Activated T-cell treated with anti-CD3 and anti-CD28 coated beads, Interleukin-2, amount 50 U/mL, for 24 hours (primary cell): Measurements from ENCODE around the gene B3GNT9.
A peak's percentile ranks its signal among the peaks of the same experiment; 100 is the strongest.
"Not testable (repeated sequence)": the region's sequence is repeated elsewhere in the genome, so short reads cannot be mapped to it uniquely, and the experiment has no call there.

ENCODE experiments used
- DNase-seq: peaks from one replicate; pipeline ENCODE4 v3.0.0-alpha.2; 2020
- H3K27ac Mint-ChIP-seq: 2 replicates; pipeline ENCODE4 v1.8.0; 2020; ENCODE audit warnings: mild to moderate bottlenecking, mixed read lengths
- H3K27me3 Mint-ChIP-seq: 2 replicates; pipeline ENCODE4 v1.8.0; 2020; ENCODE audit warnings: mixed read lengths
- H3K36me3 Mint-ChIP-seq: 2 replicates; pipeline ENCODE4 v1.8.0; 2020; ENCODE audit warnings: low read depth, mixed read lengths
- H3K4me1 Mint-ChIP-seq: 2 replicates; pipeline ENCODE4 v1.8.0; 2020; ENCODE audit warnings: low read depth, mixed read lengths
- H3K4me3 Mint-ChIP-seq: 2 replicates; pipeline ENCODE4 v1.8.0; 2020; ENCODE audit warnings: mild to moderate bottlenecking, moderate library complexity, mixed read lengths
- H3K9me3 Mint-ChIP-seq: 2 replicates; pipeline ENCODE4 v1.8.0; 2020; ENCODE audit warnings: mixed read lengths

Gene B3GNT9

DNA sequence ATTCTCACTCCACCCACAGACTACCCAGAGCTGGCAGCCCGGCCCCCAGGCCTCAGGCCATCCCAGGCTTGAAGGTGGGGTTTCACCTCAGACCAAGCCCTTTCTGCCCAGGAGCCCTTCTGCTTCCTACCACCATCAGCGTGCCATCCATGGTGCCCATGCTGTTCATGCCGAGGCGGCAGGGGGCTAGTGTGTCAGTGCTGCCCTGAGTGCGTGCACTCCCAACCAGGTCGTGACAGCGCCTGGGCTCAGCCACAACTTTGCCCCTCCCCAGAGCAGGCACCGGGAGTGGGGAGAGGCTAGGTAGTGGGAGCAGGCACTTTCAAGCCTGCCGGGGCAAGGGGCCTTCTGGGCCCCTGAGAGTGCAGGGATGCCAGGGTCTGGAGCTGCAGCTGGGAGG is 8.5 kb downstream of the B3GNT9 start:
- Mint-ChIP-seq H3K27me3 (no peaks in the 10 kb centered on the region), H3K4me3 (no peak overlapping the region), H3K27ac (no peak overlapping the region), H3K9me3 (no peaks in the 10 kb centered on the region), H3K36me3 (peaks cover 94% of the 10 kb centered on the region), H3K4me1 (no peaks in the 10 kb centered on the region)
- DNase-seq, result no peak

DNA sequence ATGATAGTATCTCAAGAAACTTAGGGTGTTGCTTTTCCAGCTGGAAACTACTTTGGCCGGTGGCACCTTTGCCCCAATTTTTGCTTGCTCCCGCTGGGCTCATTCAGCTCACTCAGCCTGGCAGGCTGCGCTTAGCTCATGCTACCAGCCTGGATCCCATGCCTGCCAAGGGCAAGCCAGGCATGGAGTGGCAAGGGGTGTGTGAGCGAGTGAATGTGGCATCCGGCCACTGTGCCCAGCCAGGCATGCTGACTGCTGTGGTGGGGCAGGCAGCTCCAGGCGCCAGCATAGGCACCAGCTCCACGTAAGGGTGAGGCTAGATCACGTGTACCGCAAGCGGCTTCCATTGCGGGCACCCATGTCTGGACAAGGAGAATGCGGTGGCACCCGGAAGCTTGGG is 9.4 kb downstream of the B3GNT9 start:
- no peak for DNase-seq
- no peak overlapping the region for H3K27ac Mint-ChIP-seq
- H3K36me3 Mint-ChIP-seq, result peaks cover 95% of the 10 kb centered on the region
- no peaks in the 10 kb centered on the region for H3K4me1 Mint-ChIP-seq
- H3K27me3 Mint-ChIP-seq, result no peaks in the 10 kb centered on the region
- H3K9me3 Mint-ChIP-seq, result no peaks in the 10 kb centered on the region
- no peak overlapping the region for H3K4me3 Mint-ChIP-seq

DNA sequence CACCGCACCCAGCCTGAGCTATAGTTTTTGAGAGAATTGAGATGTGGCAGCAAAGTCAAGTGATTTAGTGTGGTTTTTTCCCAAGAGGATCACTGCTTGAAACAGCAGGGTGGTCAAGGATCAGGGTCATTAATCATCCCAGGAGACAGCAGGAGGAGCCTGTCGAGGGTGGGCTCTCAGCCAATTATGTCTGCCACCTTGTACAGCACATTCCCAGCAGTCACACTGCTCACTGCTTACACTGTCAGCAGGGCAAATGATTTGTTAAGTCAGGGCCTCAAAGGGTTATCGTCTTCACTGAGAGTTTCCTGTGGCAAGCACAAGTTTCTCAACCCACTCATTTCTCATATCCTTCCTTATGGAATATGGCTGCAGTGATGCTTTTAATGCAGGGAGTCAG is 13.2 kb downstream of the B3GNT9 start:
- no peak for DNase-seq
- no peaks in the 10 kb centered on the region for H3K9me3 Mint-ChIP-seq
- no peaks in the 10 kb centered on the region for H3K4me1 Mint-ChIP-seq
- peaks cover 94% of the 10 kb centered on the region for H3K36me3 Mint-ChIP-seq
- no peaks in the 10 kb centered on the region for H3K27me3 Mint-ChIP-seq
- H3K27ac Mint-ChIP-seq, result no peak overlapping the region
- H3K4me3 Mint-ChIP-seq, result no peak overlapping the region

DNA sequence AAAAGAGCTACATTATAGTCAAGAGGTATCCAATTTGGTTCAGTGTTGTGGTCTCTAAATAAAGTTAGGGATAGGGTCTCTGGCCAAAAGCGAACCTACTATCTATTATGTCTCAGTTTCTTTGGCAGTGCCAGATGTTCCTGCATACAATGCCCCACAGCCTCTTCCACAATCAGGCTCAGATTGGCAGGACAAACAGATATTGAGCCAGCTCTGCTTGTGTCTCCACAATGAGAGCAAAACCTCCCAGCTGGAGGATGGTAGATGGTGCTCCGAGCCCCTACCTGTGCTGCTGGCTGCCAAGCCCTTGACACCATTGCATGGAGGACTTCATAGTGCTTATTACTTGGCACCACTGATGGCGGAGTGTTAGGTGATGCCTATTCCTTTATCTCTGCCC is 21.4 kb downstream of the B3GNT9 start:
- Mint-ChIP-seq H3K9me3 (no peaks in the 10 kb centered on the region), H3K4me3 (no peak overlapping the region), H3K27me3 (no peaks in the 10 kb centered on the region), H3K4me1 (no peaks in the 10 kb centered on the region), H3K27ac (no peak overlapping the region), H3K36me3 (peaks cover 83% of the 10 kb centered on the region)
- DNase-seq, result no peak

DNA sequence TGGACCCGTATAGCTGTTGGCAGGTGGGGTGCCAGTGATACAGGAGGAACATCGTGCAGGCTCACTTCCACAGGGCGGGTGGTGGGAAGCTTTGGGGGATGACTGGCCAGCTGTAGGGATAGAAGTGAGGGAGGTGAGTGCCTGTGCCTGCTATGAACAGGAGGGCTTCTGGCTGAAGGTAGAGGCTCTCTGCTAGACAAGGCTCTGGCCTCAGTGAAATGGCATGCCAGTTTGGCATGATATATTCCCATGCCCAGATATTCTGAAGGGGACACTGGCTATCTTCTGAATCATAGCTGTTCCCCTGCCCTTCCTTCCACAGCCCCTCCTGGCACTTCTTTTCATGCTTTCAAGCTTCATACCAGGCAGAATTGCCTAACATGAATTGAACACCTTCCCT is 21.9 kb downstream of the B3GNT9 start:
- H3K9me3 Mint-ChIP-seq, result no peaks in the 10 kb centered on the region
- DNase-seq, result no peak
- H3K27ac Mint-ChIP-seq, result no peak overlapping the region

DNA sequence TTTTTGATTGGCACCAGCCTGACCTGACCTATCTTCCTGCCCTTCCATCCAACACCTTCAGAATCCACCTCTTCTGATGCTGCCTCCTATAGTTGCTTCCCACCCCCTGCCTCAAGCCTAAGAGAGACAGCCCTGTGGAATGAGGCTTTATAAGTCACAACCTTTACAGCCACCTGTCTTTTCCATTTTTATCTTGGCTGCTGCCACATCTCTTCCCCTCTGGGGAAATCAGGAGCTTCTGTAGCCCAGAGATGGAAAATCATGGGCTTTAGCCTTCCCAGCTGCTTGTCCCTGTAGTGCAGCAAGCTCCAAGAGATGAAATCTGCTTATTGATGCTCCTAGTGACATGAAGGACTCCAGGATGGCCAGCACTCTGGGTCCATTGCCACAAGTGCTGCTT is 22.4 kb downstream of the B3GNT9 start:
- Mint-ChIP-seq H3K4me3 (no peak overlapping the region), H3K36me3 (peaks cover 84% of the 10 kb centered on the region), H3K27ac (no peak overlapping the region), H3K9me3 (no peaks in the 10 kb centered on the region), H3K27me3 (no peaks in the 10 kb centered on the region), H3K4me1 (no peaks in the 10 kb centered on the region)
- DNase-seq, result no peak

More for the DNA sequence above, 21.9 kb downstream of the B3GNT9 start:
- H3K27me3 Mint-ChIP-seq, result no peaks in the 10 kb centered on the region
- H3K4me1 Mint-ChIP-seq, result no peaks in the 10 kb centered on the region
- no peak overlapping the region for H3K4me3 Mint-ChIP-seq
- peaks cover 83% of the 10 kb centered on the region for H3K36me3 Mint-ChIP-seq

DNA sequence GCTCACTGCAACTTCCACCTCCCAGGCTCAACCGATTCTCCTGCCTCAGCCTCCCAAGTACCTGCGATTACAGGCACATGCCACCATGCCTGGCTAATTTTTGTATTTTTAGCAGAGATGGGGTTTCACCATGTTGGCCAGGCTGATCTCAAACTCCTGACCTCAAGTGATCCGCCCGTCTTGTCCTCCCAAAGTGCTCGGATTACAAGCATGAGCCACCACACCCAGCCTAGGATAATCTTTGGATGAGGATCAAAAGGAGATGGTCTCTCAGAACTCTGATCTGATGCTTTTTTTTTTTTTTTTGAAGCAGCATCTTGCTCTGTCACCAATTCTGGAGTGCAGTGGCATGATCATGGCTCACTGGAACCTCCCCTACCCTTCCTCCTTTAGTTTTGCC is 28.0 kb downstream of the B3GNT9 start:
- H3K9me3 Mint-ChIP-seq, H3K27me3 Mint-ChIP-seq, H3K27ac Mint-ChIP-seq, H3K4me1 Mint-ChIP-seq, DNase-seq, H3K4me3 Mint-ChIP-seq: not testable (repeated sequence)
- peaks cover 76% of the 10 kb centered on the region for H3K36me3 Mint-ChIP-seq

DNA sequence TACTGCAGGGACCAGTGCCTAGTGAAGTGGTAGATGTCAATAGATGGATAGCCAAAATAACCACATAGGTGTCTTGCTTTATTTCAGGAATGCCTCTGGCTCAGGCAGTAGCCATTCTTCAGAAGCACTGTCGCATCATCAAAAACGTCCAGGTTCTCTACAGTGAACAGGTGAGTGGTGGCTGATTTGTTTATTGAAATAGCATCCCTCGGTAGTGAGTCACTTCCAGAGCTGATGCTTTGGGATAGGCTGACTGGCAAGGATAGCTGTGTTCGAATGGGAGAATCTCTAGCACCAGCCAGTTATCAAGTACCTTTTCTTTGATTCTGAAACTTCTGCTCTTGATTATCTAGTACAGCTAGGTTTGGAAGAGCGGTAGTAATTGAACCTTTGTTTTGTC is 30.8 kb downstream of the B3GNT9 start:
- H3K4me3 Mint-ChIP-seq, result no peak overlapping the region
- DNase-seq, result no peak
- no peaks in the 10 kb centered on the region for H3K27me3 Mint-ChIP-seq
- no peaks in the 10 kb centered on the region for H3K9me3 Mint-ChIP-seq
- H3K4me1 Mint-ChIP-seq, result peaks cover 10% of the 10 kb centered on the region
- H3K27ac Mint-ChIP-seq, result no peak overlapping the region
- H3K36me3 Mint-ChIP-seq, result peaks cover 75% of the 10 kb centered on the region

DNA sequence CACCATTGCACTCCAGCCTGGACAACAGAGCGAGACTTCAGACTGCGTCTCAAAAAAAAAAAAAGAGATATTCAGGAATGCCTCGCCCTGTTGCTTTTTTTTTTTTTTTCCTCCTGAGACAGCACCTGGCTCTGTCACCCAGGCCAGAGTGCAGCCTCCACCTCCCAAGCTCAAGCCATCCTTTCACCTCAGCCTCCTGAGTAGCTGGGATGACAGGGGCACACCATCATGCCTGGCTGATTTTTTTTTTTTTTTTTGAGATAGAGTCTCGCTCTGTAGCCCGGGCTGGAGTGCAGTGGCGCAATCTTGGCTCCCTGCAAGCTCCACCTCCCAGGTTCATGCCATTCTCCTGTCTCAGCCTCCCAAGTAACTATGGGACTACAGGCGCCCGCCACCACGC is 33.1 kb downstream of the B3GNT9 start:
- no peak overlapping the region for H3K27ac Mint-ChIP-seq
- no peak overlapping the region for H3K4me3 Mint-ChIP-seq
- peaks cover 69% of the 10 kb centered on the region for H3K36me3 Mint-ChIP-seq

DNA sequence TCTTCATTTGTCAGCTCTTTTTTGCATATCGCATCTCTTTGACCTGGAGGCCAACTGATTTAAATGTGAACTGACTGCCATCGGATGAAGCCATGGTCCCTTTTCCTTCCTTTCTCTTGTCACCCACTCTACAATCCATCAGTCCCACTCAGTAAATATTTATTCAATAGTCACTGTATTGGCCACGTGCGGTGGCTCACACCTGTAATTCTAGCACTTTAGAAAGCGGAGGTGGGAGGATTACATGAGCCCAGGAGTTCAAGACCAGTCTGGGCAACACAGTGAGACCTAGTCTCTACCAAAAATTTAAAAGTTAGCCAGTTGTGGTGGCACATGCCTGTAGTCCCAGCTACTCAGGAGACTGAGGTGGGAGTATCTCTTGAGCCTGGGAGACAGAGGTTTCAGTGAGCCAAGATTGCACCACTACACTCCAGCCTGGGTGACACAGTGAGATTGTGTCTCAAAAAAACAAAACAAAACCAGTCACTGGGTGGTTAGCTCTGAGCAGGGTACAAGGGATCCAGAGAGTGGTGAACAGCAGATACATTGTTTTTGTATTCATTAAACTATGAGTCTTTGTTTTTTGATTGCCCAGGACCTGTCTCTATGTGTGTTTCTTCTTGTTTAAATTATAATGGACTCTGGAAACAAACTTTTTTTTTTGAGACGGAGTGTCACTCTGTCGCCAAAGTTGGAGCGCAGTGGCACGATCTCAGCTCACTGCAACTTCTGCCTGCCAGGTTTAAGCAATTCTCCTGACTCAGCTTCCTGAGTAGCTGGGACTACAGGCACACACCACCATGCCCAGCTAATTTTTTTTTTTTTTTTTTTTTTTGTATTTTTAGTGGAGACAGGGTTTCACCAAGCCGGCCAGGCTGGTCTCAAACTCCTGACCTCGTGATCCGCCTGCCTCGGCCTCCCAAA is 34.1 kb downstream of the B3GNT9 start:
- DNase-seq, result no peak
- Mint-ChIP-seq H3K27me3 (no peaks in the 10 kb centered on the region), H3K36me3 (peaks cover 68% of the 10 kb centered on the region), H3K27ac (no peak overlapping the region), H3K4me3 (no peak overlapping the region), H3K9me3 (no peaks in the 10 kb centered on the region), H3K4me1 (peaks cover 36% of the 10 kb centered on the region)

More for the DNA sequence above, 33.1 kb downstream of the B3GNT9 start:
- H3K9me3 Mint-ChIP-seq, result no peaks in the 10 kb centered on the region
- no peak for DNase-seq
- peaks cover 26% of the 10 kb centered on the region for H3K4me1 Mint-ChIP-seq
- no peaks in the 10 kb centered on the region for H3K27me3 Mint-ChIP-seq

DNA sequence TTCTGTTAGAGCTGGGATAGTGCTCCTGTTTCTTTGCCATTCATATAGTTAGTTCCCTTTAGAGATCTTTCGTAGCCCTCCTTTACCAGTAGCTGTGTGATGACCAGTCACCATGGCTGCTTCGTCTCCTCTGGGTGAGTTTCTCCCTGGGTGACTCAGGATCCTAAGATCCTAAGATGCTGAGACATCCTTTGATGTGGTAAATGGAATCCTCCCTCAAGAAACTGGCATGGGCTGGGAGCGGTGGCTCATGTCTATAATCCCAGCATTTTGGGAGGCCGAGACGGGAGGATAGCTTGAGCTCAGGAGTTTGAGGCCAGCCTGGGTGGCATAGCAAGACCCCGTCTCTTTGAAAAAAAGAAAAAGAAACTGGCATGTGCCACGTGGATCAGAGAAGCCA is 35.2 kb downstream of the B3GNT9 start:
- no peak overlapping the region for H3K27ac Mint-ChIP-seq
- DNase-seq, result no peak
- no peaks in the 10 kb centered on the region for H3K27me3 Mint-ChIP-seq
- H3K36me3 Mint-ChIP-seq, result peaks cover 66% of the 10 kb centered on the region
- H3K4me1 Mint-ChIP-seq, result peaks cover 44% of the 10 kb centered on the region
- H3K4me3 Mint-ChIP-seq, result no peak overlapping the region
- H3K9me3 Mint-ChIP-seq, result no peaks in the 10 kb centered on the region

DNA sequence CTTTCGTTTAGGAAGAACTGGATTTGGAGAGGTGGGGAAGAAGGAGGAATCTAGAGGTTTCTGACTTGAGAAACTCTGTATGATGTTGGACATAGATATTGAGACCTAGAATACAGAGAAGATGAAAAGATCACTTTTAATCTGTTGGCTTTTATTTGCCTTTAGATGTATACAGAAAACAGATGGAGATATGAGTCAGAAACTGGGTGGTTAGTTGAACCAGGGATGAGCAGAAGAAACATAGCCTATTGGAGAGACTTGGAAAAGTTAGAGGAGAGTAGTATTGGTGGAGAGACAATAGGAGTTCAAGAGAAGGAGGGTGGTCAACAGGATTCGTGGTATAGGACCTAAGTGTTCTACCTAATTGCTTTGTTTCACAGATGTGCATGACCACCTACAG is 36.0 kb downstream of the B3GNT9 start:
- H3K36me3 Mint-ChIP-seq, result peaks cover 64% of the 10 kb centered on the region
- H3K4me1 Mint-ChIP-seq, result peaks cover 44% of the 10 kb centered on the region
- DNase-seq, result no peak
- H3K27ac Mint-ChIP-seq, result peak overlapping the region; percentile 26
- H3K4me3 Mint-ChIP-seq, result no peak overlapping the region
- H3K27me3 Mint-ChIP-seq, result no peaks in the 10 kb centered on the region
- no peaks in the 10 kb centered on the region for H3K9me3 Mint-ChIP-seq

DNA sequence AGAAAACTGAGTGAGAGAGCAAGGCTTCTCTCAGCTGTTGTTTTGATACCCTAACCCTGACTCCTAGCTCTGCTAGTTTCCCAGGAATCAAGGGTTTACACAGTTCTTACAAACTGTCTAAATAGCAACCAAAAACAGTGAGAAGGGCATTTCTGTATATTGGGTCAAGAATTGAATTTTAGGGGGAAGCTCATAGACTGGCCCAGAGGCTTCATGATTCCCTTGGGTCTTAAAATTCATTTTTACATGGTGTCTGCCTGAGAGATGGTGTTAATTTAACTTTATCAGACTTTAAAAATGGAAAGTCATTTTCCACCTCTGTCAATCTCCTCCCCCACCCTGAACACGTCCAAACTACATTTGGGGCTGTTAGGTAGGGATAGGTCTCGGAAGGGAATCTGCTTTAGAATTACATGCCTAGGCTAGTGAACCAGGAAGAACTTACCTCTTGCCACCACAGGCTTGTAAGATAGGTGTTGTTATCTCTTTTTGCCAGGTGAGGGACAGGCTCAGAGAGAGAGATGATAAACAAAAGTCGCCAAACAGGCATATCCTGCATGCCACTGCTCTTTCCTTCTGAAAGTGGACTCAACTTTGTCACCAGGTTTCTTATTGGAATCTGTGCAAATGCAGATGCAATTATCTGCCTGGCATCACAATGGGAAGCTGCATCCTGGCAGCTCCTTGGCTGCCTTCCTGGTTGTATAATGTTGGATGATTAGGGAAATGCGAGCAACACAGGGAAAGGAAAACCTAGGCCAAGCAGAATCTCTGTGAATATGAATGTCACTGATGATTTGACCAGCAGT is 38.0 kb downstream of the B3GNT9 start:
- Mint-ChIP-seq H3K4me3 (no peak overlapping the region), H3K9me3 (no peaks in the 10 kb centered on the region), H3K4me1 (peaks cover 51% of the 10 kb centered on the region), H3K27me3 (no peaks in the 10 kb centered on the region), H3K27ac (no peak overlapping the region), H3K36me3 (peaks cover 58% of the 10 kb centered on the region)
- no peak for DNase-seq

DNA sequence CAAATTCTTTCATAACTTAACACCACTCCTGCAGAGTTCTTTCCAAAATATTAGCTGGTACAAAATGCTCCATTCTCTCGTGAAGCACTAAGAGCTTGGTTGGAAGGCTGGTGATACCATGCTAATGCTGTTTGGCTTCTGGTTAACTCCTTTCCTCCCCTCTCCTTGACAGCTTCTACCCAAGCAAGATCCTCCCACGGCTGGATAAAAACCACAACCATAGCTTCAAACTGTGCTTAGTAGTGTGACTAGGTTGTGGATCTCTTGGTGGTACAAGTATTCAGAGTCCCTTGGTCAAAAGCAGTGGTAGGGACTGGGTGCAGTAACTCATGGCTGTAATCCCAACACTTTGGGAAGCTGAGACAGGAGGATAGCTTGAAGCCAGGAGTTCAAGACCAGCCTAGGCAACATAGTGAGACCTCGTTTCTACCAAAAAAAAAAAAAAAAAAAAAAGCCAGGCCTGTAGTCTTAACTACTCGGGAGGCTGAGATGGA is 38.8 kb downstream of the B3GNT9 start:
- Mint-ChIP-seq H3K27ac (peak overlapping the region; percentile 23), H3K4me3 (peak overlapping the region; percentile 95), H3K9me3 (no peaks in the 10 kb centered on the region), H3K36me3 (peaks cover 55% of the 10 kb centered on the region), H3K27me3 (no peaks in the 10 kb centered on the region), H3K4me1 (peaks cover 51% of the 10 kb centered on the region)
- DNase-seq, result no peak
